SK-N-MC (cell line): ENCODE measurements around the gene PPP1R15A.
"Not testable (repeated sequence)": the region's sequence is repeated elsewhere in the genome, so short reads cannot be mapped to it uniquely, and the experiment has no call there.

Experiments used
- DNase-seq: peaks from one replicate; pipeline ENCODE4 v3.0.0-alpha.2; 2011; ENCODE audit warnings: low read depth, low spot score
- H3K27ac ChIP-seq: fragments of 200-600 bp; sonication (generic); 2 replicates; pipeline ENCODE4 v1.5.1; 2016; ENCODE audit warnings: mixed run types
- H3K36me3 ChIP-seq: fragments of 200-600 bp; sonication (generic); 2 replicates; pipeline ENCODE4 v1.6.1; 2017; ENCODE audit warnings: antibody characterized with exemption, low read length, mixed read lengths; ENCODE audit not compliant: insufficient read depth
- H3K4me3 ChIP-seq: fragments of 200-600 bp; sonication (generic); 2 replicates; pipeline ENCODE4 v1.5.1; 2016
- H3K9ac ChIP-seq: fragments of 200-600 bp; sonication (generic); 2 replicates; pipeline ENCODE4 v1.8.0; 2017; ENCODE audit warnings: mixed run types, mixed read lengths; ENCODE audit not compliant: insufficient read length
- H3K9me3 ChIP-seq: fragments of 200-600 bp; sonication (generic); 2 replicates; pipeline ENCODE4 v1.6.1; 2017; ENCODE audit warnings: low read depth, mild to moderate bottlenecking, antibody characterized with exemption, low read length, moderate library complexity, mixed read lengths
- EZH2 ChIP-seq: fragments of 200-600 bp; sonication (generic); IDR thresholded peaks from one replicate; pipeline ENCODE4 v1.6.1; 2017; ENCODE audit warnings: antibody characterized with exemption
- FOXP2 ChIP-seq: optimal IDR thresholded peaks from 2 replicates; pipeline ENCODE3; 2011; ENCODE audit warnings: mild to moderate bottlenecking, moderate library complexity; ENCODE audit not compliant: insufficient read depth; ENCODE audit errors: extremely low read length, control extremely low read depth
- POLR2AphosphoS5 ChIP-seq: IDR thresholded peaks from 2 replicates; pipeline ENCODE4 v1.6.1; 2012; ENCODE audit warnings: mild to moderate bottlenecking, low read depth, low read length, borderline replicate concordance

PPP1R15A gene

DNA sequence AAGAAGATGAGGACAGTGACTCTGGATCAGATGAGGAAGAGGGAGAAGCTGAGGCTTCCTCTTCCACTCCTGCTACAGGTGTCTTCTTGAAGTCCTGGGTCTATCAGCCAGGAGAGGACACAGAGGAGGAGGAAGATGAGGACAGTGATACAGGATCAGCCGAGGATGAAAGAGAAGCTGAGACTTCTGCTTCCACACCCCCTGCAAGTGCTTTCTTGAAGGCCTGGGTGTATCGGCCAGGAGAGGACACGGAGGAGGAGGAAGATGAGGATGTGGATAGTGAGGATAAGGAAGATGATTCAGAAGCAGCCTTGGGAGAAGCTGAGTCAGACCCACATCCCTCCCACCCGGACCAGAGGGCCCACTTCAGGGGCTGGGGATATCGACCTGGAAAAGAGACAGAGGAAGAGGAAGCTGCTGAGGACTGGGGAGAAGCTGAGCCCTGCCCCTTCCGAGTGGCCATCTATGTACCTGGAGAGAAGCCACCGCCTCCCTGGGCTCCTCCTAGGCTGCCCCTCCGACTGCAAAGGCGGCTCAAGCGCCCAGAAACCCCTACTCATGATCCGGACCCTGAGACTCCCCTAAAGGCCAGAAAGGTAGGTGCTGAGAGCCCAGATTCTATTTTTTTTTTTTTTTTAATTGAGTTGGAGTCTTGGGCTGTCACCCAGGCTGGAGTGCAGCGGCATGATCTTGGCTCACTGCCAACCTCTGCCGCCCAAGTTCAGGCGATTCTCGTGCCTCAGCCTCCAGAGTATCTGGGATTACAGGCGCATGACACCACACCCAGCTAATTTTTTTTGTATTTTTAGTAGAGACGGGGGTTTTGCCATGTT is 2.3 kb downstream of the PPP1R15A start:
- Histone ChIP-seq H3K27ac (peak overlapping the region; percentile 96), H3K4me3 (peak overlapping the region; percentile 90), H3K9ac (peak overlapping the region; percentile 72), H3K9me3 (no peaks in the 10 kb centered on the region), H3K36me3 (peaks cover 30% of the 10 kb centered on the region)
- TF ChIP-seq POLR2AphosphoS5 = no peak
- no peak for TF ChIP-seq FOXP2
- TF ChIP-seq EZH2 = no peak
- no peak for DNase-seq

DNA sequence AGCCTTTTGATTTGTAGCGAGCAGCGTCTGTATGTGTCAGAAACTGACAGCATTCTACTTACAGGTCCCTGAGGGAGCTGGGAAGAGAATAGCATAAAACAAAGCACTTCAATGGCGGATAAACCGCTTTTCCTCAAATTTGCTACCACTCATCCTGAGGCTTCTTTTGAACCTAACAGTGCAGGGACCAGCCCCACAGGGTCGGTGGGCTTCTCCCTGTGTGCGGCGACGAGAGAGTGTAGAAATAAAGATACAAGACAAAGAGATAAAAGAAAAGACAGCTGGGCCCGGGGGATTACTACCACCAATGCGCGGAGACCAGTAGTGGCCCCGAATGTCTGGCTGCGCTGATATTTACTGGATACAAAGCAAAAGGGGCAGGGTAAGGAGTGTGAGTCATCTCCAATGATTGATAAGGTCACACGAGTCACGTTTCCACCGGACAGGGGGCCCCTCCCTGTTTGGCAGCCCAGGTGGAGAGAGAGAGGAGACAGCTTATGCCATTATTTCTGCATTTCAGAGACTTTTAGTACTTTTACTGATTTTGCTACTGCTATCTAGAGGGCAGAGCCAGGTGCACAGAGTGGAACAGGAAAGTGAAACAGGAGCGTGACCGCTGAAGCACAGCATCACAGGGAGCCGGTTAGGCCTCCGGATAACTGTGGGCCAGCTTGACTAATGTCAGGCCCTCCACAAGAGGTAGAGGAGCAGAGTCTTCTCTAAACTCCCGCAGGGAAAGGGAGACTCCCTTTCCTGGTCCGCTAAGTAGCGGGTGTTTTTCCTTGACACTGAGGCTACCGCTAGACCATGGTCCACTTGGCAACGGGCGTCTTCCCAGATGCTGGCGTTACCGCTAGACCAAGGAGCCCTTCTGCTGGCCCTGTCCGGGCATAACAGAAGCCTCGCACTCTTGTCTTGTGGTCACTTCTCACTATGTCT is 4.1 kb downstream of the PPP1R15A start:
- H3K9ac ChIP-seq = peak overlapping the region; percentile 57
- H3K36me3 ChIP-seq = peaks cover 30% of the 10 kb centered on the region
- not testable (repeated sequence) for DNase-seq

DNA sequence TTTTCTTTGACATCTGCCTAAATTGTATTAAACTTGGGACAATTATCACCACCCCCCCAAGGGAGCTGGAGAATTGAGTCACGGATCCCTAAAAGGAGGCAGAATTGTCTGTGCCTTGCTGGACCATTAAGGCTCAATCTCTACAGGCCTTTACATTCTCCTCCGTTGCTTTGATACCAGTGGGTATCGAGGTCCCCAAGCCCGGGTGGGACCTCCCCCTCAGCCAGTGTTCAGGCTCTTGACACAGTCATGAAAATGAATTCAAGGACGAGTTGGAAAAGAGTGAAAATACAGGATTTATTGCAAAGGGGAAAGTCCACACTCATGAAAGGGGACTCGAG is 5.6 kb downstream of the PPP1R15A start:
- H3K9me3 ChIP-seq = no peaks in the 10 kb centered on the region
- TF ChIP-seq EZH2 (no peak), POLR2AphosphoS5 (no peak), FOXP2 (no peak)
- no peak overlapping the region for H3K4me3 ChIP-seq
- DNase-seq = no peak
- H3K27ac ChIP-seq = 0 out of 2 replicates have a peak overlapping the region, but pooled peaks have one; percentile 26
- peaks cover 30% of the 10 kb centered on the region for H3K36me3 ChIP-seq
- no peak overlapping the region for H3K9ac ChIP-seq

More for the DNA sequence above, 4.1 kb downstream of the PPP1R15A start:
- peak overlapping the region; percentile 96 for H3K27ac ChIP-seq
- H3K9me3 ChIP-seq, H3K4me3 ChIP-seq: not testable (repeated sequence)

DNA sequence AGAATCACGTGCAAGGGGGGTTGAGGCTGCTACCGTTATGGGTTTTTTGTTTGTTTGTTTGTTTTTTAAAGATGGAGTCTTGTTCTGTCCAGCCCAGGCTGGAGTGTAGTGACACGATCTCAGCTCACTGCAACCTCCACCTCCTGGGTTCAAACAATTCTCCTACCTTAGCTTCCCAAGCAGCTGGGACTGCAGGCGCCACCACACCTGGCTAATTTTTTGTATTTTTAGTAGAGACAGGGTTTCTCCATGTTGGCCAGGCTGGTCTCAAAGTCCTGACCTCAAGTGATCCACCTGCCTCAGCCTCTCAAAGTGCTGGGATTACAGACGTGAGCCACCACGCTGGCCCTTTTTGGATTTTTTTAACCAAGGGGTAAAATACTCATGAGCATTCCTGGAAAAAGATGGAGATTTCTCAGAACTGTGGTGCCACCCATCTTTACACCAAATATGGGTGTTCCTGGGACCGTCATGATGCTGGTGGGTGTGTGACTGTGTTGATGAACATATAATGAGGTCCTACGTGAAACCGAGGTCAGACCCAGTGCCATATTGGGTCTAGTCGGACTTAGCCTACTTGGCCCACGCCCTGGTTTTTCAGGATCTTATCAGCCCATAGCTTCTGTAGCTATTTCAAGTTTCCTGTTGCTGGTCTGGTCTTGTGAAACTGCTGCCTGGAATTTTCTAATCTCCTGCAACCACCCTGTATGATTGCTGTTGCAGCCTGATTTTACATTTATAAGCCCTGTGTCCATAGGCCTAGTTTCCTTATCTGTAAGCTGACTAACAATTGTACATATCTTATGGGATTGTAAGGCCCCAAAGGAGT is 6.2 kb downstream of the PPP1R15A start:
- Histone ChIP-seq H3K4me3 (no peak overlapping the region), H3K36me3 (peaks cover 27% of the 10 kb centered on the region), H3K27ac (peak overlapping the region; percentile 26; the same call in 1 of the 2 replicates), H3K9ac (no peak overlapping the region), H3K9me3 (no peaks in the 10 kb centered on the region)
- DNase-seq = no peak
- no peak for TF ChIP-seq FOXP2
- no peak for TF ChIP-seq EZH2
- no peak for TF ChIP-seq POLR2AphosphoS5

DNA sequence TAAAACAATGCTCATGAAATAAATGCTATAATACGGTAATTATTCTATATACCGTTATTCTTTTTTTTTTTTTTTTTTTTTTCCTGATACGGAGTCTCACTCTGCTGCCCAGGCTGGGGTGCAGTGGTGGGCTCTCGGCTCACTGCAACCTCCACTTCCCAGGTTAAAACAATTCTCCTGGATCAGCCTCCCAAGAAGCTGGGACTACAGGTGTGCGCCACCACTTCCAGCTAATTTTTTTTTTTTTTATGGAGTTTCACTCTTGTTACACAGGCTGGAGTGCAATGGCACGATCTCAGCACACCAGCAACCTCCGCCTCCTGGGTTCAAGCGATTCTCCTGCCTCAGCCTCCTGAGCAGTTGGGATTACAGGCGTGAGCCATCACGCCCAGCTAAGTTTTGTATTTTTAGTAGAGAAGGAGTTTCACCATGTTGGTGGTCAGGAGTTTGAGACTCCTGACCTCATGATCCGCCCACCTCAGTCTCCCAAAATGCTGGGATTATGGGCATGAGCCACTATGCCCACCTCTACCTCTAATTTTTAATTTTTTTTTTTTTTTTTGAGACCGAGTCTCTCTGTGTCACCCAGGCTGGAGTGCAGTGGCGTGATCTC is 6.9 kb downstream of the PPP1R15A start:
- peaks cover 20% of the 10 kb centered on the region; the same call in 1 of the 2 replicates for H3K36me3 ChIP-seq
- H3K4me3 ChIP-seq = no peak overlapping the region
- no peak overlapping the region for H3K9ac ChIP-seq
- no peak for TF ChIP-seq EZH2
- TF ChIP-seq POLR2AphosphoS5 = no peak
- TF ChIP-seq FOXP2 = no peak
- H3K9me3 ChIP-seq = no peaks in the 10 kb centered on the region
- no peak overlapping the region; the same call in 1 of the 2 replicates for H3K27ac ChIP-seq
- DNase-seq = no peak

DNA sequence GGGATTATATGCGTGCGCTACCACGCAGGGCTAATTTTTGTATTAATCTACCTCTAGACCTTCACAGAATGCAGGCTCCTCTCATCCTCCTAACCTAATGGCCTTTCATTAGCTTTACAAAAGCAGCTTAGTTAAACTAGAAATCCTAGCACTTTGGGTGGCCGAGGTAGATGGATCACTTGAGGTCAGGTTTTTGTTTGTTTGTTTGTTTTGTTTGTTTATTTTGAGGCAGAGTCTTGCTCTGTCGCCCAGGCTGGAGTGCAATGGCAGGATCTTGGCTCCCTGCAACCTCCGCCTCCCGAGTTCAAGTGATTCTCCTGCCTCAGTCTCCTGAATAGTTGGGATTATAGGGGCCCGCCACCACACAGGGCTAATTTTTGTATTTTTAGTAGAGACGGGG is 7.5 kb downstream of the PPP1R15A start:
- not testable (repeated sequence) for H3K4me3 ChIP-seq, H3K27ac ChIP-seq, H3K9ac ChIP-seq, DNase-seq, H3K9me3 ChIP-seq
- peaks cover 14% of the 10 kb centered on the region; the same call in 1 of the 2 replicates for H3K36me3 ChIP-seq

DNA sequence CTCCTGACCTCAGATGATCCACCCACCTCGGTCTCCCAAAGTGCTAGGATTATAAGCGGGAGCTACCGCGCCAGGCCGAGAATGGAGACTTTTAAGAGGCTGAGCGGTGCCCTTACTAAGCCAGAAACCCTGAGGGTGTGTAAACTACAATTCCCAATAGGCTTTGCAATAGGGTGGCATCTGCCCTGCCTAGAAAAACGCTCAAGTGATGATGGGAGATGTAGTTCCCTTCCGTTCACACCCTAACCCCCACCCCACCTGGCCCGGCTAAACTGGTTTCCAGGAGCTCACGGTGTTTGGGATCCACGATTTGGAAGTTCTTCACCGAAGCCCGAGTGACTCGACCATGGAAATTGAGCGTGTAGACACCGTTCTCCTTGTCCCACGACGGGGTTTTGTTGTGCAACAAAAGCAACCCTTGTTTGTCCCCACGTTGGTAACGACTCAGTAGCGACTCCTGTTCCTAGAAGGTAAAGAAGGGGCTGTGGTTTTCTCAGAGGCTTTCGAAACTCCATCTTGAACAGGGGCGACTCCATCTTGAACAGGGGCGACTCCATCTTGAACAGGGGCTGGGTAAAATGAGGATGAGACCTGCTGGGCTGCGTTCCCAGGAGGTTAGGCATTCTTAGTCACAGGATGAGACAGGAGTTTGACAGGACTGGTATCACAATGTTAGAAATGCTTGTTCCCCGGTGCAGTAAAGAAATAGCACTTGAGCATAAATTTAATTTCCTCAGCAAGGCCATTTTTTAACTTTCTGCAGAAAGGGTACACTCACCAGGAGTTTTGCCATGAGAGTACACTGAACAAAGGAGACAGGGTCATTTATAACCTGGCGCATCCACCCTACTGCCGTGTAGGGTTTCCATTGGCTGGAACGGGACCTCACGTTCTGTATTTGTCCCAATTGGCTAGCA is 9.8 kb downstream of the PPP1R15A start:
- H3K4me3 ChIP-seq = no peak overlapping the region
- no peaks in the 10 kb centered on the region for H3K9me3 ChIP-seq
- no peak overlapping the region for H3K9ac ChIP-seq
- H3K27ac ChIP-seq = no peak overlapping the region
- H3K36me3 ChIP-seq = no peaks in the 10 kb centered on the region; the same call in 1 of the 2 replicates
- no peak for DNase-seq
- TF ChIP-seq FOXP2 = no peak
- no peak for TF ChIP-seq EZH2
- TF ChIP-seq POLR2AphosphoS5 = no peak
